ENCODE data around the gene PDX1.
"Not testable (repeated sequence)": the region's sequence is repeated elsewhere in the genome, so short reads cannot be mapped to it uniquely, and the experiment has no call there.

Gene PDX1

DNA sequence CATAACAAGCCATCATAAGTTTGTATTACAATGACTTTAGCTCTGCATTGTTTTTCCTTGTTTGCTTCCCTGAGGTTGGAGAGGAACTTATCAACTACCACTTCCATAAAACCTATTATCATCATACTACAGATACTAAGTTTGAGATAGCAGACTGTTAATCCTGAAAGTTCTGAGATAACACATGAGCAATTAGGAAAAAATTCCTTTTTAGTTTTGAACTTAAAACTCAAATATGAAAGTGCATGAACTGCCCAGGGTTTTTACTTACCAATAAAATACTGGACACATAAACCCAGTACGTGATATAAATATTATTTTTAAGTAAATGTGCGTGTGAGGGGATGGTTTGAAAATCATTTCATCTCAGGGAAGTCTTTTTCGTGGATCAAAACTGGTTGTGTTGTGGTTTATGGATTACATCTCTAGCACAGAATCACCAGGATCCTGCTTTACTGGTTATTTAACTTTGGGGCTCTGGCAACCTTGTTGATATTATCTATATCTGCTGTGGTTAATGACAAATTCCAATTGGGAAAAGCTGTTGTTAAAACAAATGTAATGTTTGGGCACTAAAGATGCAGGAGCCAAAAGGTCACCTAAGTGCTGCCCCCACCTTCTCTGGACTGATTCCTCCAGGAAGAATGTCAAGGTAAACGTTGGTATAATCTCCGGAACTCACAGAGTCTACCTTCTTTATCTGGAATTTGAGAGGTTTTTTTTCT, 36.9 kb downstream of the PDX1 start:
- DNase-seq (ENCODE audit: low read depth): no peak

- no peak for DNase-seq (ENCODE audit: low read depth)
These were observed 40.2 kb downstream of the PDX1 start for GRCh38 chr13:27959976-27960361.

- DNase-seq (ENCODE audit: low read depth): no peak
These were observed 40.8 kb downstream of the PDX1 start for GRCh38 chr13:27960362-27961226.

- DNase-seq (ENCODE audit: low read depth): no peak
These were observed 41.7 kb downstream of the PDX1 start for GRCh38 chr13:27961227-27962085.

DNA sequence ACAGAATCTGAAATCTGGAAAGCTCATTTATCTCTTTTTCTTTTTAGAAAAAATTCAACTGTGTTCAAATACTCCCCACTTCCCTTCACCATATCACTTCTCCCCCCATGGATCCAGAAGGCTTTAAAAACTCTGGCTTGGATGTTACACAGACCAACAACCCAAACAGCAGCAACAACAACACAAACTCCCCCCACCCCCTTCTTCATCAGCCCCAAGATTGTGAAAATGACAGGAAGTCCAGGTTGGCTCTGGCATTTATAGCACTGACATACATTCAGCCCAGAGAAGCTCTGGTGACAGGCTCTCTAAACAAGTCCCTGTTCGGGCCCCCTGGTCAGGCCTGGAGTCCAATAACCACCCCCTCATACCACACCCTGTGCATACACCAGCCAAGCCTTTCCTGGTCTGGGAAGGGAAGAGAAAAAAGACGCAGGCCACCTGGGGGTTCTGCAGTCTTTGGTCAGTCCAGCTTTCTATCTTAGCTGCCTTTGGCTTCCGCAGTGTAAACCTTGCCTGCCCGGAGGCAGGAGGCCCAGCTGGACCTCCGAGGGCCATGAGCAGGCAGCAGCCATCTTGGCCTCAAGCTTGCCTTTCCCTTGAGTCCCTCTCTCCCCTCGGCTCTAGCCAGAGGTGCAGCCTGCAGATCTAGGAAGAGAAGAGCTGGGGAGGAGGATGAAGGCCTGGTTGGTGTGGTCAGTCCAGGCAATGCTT, 42.5 kb downstream of the PDX1 start:
- DNase-seq (ENCODE audit: low read depth): no peak

DNA sequence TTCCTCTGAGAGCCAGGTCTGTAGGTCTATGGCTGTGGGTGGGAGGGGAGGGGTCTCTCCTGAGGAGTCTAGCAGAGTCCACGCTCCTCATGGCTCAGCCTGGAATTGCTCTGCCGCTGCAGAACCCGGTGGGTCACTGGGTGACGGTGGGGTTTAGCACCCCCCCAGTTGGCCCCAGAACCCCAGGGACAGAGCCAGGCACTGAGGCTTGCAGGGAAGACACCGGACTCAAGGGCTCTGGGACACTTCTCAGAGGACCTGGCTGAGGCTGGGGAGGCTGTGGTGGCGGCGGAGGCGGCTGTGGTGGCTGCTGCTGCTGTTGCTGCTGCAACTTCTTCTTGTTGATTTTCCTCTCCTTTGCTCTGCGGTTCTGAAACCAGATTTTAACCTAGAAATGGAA, 43.2 kb downstream of the PDX1 start:
- DNase-seq (ENCODE audit: low read depth): no peak

- DNase-seq (ENCODE audit: low read depth): no peak
These were observed 43.7 kb downstream of the PDX1 start for GRCh38 chr13:27963491-27963890.

- DNase-seq (ENCODE audit: low read depth): not testable (repeated sequence)
These were observed 44.4 kb downstream of the PDX1 start for GRCh38 chr13:27964206-27964605.

DNA sequence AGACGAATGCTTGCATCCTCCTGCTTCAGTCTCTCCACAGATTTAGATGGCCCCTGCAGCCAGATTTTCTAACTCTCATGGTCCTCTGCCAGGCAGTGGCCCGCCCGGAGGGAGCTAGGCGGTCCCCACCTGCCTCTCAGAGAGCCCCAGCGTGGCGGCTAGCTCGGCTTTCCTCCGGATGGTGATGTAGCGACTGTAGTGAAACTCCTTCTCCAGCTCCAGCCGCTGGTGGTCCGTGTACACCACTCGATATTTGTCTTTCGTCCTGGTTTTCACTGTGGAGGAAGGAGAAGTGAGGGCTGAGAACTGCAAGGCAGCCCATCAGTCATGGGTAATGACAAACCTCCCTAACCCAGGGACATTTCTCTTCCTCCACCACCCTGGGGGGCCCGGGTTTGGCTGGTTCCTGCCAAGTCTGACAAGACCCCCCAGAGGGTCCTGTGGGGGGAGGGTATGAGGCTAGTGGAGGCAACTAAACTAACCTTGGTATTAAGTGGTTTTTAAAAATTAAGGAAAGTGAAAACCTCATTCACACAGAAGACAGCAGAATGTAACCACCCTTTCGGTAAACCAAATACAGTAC, 45.0 kb downstream of the PDX1 start:
- DNase-seq (ENCODE audit: low read depth): no peak

- DNase-seq (ENCODE audit: low read depth): no peak
These were observed 45.5 kb downstream of the PDX1 start for GRCh38 chr13:27965343-27965739.

- no peak for DNase-seq (ENCODE audit: low read depth)
These were observed 46.2 kb downstream of the PDX1 start for GRCh38 chr13:27965740-27966640.

- DNase-seq (ENCODE audit: low read depth): no peak
These were observed 46.9 kb downstream of the PDX1 start for GRCh38 chr13:27966641-27967202.

GRCh38 chr13:27967203-27967735, 47.5 kb downstream of the PDX1 start:
- DNase-seq (ENCODE audit: low read depth): no peak

DNA sequence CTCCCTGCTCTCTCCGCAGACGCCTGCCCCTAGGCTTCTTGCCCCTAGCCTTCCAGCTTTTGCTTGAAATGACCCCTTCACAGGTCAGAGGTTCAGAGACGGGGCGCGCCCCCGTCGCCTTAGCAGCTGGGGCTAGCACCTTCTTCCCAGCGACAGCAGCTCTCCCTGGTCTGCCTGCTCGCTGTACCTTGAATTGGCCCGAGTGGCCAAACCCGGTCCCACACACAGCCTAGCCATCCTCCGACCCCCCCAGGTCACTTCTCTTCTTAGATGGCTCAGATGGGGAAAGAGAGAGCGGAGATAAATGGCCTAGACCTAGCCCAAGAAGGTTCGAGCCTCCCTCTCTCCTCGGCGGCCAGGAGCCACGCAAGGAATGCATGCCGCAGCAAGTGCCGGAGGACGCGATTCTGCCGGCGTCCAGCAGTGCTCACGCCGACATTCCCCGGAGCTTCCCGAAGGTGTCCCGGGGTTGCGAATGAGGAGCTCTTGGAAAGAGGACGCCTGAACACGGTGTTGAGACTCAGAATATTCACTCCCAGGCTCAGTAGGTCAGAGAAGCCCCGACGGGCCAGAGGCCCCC, 48.0 kb downstream of the PDX1 start:
- DNase-seq (ENCODE audit: low read depth): no peak

- DNase-seq (ENCODE audit: low read depth): no peak
These were observed 48.7 kb downstream of the PDX1 start for GRCh38 chr13:27968316-27969081.

DNA sequence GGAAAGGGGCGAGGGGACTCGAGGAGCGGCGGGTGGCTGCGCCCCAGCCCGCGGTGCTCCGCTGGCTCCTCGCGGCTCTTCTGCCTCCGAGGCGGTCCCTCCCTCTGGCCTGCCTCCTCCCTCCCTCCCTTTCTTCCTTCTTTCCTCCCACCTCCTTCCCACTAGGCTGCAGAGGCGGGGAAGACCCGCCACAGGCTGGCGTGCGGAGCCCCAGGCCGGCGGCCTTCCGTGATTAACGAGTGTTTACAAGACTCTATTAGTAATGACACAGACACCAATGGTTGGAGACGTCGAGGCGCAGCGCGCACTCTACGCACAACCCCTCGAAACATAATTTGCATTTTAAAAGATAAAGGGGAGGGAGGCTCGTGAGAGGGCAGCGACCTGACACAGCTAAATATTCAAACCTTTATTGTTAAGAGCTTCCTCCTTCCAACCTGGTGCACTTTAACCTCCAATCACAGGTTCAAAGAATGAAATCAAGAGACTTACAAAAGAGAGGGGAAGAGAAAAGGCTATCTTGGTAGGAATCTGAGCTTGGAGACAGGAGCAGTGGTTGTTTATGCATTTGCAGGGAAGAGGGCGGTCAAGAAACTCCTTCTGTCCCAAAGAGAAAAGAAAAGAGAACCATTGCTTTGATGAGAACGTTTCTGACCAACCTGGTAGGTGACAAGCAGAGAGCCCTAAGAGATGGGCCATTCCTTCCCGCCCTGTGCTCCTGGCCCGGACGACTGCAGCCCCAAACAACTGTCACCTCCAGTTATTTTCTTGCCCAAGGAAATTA, 49.5 kb downstream of the PDX1 start, which contains the start of gene CDX2:
CDX2 (minus strand) TSS at position 234 of the 784 bp plus-strand sequence. CDS start 309 bp downstream, outside the sequence.
- DNase-seq (ENCODE audit: low read depth): no peak

DNA sequence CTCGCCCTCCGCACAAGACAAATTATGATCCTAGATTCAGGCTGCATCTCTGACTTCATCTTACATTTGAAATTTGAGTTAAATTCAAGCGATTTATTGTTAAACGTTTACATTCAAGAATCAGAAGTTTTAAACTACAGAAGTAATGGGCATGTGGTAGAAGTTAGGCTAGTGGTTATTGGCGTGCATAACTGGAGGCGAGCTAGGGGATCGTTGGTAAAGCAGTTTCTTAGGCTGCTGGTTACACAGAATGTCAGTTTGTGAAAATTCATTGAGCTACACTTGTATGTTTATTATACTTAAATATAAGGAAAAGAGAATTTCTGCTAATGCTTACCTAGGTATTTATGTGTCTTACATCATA, 50.0 kb downstream of the PDX1 start:
- no peak for DNase-seq (ENCODE audit: low read depth)
